ENCODE results near the gene DOCK3.

- TF ChIP-seq ESRRG (CRISPR knock-in tag; IDR thresholded peaks at IDR 0.05) (no peak), PPARA (CRISPR knock-in tag; IDR thresholded peaks at IDR 0.05; ENCODE audit: borderline replicate concordance) (no peak)
These were observed 715.7 kb downstream of the DOCK3 start for GRCh38 chr3:51390246-51391074.
